Hepatocyte (in vitro differentiated cells): ENCODE measurements around the gene LRRC38.

Source experiments
- CTCF ChIP-seq: fragments of 200-600 bp; sonication (generic); IDR thresholded peaks from 2 replicates; pipeline ENCODE4 v1.5.1; 2016; ENCODE audit warnings: antibody characterized with exemption, mild to moderate bottlenecking; ENCODE audit not compliant: poor library complexity
- EZH2 ChIP-seq: fragments of 200-600 bp; sonication (generic); IDR thresholded peaks from 2 replicates; pipeline ENCODE4 v1.6.1; 2016; ENCODE audit warnings: antibody characterized with exemption, mild to moderate bottlenecking, borderline replicate concordance
- EZH2phosphoT487 ChIP-seq: fragments of 200-600 bp; sonication (generic); IDR thresholded peaks from one replicate; pipeline ENCODE4 v1.6.1; 2018; ENCODE audit warnings: antibody characterized with exemption, mild to moderate bottlenecking, low read depth, moderate library complexity; ENCODE audit not compliant: unreplicated experiment, severe bottlenecking

DNA sequence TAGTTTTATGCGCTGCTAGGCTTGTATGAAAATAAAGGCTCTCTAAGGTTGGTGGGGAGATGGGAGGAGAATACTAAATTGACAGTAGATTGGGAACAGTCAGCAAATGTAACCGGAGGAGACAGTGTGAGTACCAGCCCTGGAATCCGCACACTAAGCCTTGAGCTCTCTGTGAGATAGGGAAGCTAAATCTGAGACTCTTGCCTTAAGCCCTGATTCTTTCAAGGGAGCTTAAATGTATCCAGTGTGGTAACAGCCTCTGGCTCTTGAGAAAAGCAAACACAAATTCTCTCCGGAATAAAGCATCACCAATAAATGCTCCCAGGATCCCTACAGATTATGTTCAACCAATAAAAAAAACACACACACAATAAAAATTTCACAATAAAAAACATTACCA, 36.9 kb upstream of the LRRC38 start:
- TF ChIP-seq CTCF (no peak), EZH2phosphoT487 (peak; percentile 63), EZH2 (no peak)
